ENCODE results near the gene KCNQ5.

The KCNQ5 gene

DNA sequence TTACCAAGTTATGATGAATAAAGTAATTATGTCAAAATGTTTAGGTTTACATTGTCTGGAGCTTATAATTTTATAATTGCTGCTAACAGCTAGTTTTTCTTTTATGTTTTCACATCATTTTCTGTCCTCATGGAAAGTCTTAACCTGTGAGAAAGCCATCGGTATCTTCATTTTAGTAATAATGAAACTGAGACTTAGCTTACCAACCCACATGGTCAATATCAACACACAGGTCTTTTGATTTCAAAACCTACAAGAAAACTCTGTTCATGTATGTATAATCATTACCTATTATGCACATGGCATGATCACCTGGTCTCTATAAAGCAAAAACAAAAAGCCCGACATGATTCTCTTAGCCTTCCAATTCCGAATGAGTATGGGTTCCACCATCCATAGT lies 61.9 kb downstream of the KCNQ5 start:
- no peak for DNase-seq

GRCh38 chr6:72689107-72689954 lies 67.5 kb downstream of the KCNQ5 start:
- DNase-seq, result no peak

DNA sequence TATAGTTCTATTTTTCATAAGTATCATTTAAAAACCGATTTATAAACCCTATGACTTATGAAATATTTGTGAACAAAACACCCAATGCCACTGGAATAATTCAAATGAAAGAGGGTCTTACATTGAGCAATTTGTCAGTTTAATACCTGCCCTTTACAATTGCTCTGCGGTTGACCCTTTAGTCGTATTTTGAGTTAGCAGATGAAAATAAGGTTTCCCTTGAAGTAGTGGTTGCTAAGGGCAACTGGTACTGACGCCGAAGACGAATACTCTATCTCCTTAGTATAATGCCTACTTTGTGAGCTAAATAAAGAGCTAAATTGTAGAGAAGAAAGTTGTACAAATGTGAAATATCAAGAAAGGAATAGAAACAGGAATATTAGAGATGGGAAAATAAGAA lies 69.4 kb downstream of the KCNQ5 start:
- DNase-seq, result no peak

DNA sequence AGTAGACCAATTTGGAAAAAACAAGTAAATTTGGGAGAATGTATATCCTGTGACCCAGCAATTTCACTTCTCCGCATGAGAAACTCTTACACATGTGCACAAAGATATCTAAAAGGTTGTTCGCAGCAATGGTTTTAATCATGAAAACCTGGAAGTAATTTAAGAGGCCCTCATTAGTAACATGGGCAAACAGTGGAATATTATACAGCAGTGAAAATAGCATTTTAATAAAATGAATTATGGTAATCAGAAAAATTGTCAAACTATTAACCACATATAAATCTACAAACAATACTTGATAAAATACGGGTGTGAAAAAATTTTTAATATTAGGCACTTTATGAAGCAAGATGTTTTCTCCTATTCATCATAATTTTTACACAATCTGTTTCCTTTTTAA lies 74.2 kb downstream of the KCNQ5 start:
- no peak for DNase-seq

DNA sequence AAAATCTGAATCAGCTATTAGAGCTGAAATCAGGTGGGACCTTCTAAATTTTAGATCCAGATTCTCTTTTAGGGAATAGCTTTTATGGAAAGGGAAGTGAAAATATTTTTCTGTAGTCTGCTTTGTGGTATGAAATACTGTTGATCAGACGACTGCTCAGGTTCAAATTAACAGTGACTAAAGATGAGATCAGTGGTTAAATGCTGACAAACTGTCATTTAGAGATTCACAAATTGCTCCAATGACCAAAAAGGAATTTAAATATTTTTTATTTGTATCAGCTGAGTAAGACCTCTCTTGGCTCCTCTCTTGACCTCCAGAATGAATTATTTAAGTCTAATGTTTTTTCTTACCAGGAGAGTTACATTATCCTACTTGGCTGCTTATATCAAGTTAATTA lies 77.3 kb downstream of the KCNQ5 start:
- no peak for DNase-seq

- no peak for DNase-seq
Measured at GRCh38 chr6:72702421-72702820, 80.6 kb downstream of the KCNQ5 start.

GRCh38 chr6:72703093-72703492 lies 81.2 kb downstream of the KCNQ5 start:
- no peak for DNase-seq

DNA sequence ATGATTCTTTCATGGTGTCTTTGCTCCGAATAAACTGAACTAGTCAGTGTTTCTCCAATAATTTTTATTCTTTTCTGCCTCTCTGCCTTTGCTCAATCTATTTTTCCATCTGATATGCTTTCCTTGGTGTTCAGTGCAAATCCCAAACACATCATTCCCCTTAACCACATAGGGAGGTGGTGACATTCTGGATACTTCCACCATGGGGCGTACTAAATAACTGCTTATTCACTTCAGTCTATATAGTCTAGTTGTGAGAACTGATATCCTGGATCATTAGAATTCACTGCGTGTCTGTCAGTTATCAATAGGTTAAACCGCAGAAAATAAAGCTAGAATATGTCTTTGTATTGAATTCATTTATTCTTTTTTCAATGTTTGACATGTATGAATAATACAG lies 83.1 kb downstream of the KCNQ5 start:
- DNase-seq, result no peak

DNA sequence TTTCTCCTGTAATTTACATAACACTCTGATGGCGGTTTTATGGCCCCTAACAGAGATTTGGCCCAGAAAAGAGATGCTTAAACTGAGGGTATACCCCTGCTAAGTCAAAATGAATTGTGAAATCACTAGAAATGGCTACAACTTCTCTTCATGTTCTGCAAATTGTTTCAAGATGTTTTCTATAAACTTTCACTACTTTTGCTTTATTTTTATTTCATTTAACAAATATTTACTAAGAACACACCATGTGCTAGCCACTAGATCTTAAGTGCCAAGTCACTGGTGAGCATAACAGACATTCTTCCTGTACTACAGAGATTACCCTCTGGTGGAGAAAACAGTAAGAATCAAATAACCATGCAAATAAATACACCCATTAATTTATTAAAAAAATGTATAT lies 87.6 kb downstream of the KCNQ5 start:
- DNase-seq, result no peak

GRCh38 chr6:72711731-72712130 lies 89.9 kb downstream of the KCNQ5 start:
- DNase-seq, result no peak

GRCh38 chr6:72712910-72713309 lies 91.0 kb downstream of the KCNQ5 start:
- no peak for DNase-seq

GRCh38 chr6:72715119-72715518 lies 93.3 kb downstream of the KCNQ5 start:
- DNase-seq, result no peak

DNA sequence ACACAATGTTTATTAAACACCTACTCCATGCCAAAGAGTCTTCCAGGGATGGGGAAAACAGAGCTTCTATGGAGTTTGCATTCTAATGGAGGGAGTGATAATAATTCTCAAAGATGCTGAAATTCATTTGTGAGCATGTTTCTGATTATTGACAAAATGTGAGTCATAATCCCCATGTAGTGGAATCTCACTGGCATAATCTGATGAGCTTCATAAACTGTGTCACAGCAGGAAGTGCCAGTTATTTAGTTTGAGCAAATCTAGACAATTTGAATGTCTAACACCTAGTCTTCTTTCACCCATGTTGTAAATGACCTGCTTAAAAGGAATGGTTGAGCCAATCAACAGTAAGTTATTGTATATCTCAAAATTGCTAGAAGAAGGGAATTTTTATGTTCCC lies 95.1 kb downstream of the KCNQ5 start:
- DNase-seq, result no peak

DNA sequence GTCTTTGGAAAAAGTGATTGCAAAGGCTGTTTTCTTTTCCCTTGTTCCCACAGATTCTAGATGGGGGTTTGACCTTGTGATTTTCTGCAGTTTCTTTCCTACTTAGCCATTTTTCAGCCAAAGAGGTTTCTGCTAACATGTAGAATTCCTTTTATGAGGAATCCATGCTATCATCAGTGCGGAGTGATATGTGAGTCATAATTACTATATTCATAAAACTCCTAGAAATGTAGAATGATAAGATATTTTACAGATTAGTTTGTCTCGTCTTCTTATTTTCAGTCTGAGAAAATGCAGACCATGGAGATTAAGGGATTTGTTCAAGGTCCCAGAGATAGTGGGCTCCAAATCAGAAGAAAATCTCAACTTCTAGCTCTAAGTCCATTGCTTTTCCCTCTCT lies 98.6 kb downstream of the KCNQ5 start:
- no peak for DNase-seq

DNA sequence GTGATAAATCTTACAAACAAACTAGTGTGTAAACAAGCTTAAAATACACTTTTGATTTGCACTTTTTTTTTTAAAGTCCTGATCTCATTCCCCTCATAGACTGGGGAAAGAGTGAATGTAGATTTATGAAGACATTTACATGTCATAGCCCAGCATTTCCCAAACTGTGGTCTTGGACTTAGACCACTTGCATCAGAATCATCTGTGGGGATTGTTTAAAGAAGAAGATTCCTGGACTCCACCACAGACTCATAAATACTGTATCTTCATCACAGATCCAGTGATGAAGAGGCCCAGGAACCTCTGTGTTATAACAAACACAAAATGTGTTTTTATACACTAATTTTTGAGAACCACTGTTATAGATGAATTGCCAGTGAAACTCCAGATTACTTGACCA lies 99.5 kb downstream of the KCNQ5 start:
- DNase-seq, result no peak

DNA sequence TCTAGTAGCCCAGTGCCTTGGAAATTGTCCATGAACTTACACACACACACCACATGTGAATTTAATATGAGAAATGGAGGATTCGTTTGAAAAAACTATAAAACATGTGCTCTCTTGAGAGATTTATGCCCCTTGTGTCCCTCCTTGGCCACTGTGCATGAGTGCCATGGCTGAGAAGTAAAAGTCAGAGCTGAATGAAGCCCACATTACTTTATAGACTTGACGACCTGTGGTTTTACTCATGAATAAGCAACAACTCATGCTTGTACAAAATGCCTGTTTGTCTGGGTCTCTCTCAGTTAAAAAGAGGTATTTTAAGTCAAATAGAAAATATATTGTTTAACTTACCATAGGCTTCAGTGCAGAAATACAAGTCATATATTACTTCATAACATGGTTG lies 102.7 kb downstream of the KCNQ5 start:
- no peak for DNase-seq

DNA sequence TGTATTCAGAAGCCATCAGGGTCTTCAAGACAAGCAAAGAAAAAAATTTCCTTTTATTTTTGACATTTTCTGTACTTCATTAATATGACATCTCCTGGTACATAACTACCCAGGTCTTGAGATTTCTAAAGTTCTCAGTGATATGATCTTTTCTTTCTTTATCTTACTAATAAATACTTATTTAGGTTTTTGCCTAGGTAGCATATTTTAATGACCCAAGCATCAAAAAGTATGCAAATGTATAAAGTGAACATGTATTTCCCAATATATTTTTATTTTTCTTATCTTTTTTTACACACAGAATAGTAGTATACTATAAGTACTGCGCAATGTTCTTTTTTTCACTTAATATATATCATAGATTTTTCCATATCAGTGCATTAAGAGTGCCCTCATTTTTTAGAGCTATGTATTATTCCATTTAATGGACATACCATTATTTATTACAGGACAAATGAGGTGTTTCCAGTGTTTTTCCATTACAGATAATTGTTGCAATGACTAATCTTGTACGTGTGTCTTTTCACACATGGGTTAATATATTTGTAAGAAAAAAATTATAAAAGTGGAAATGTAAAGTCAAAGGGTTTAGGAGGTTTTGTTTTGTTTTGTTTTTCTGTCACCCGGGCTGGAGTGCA lies 107.0 kb downstream of the KCNQ5 start:
- DNase-seq, result no peak

- no peak for DNase-seq
Measured at GRCh38 chr6:72733045-72733444, 111.2 kb downstream of the KCNQ5 start.

- DNase-seq, result no peak
Measured at GRCh38 chr6:72738091-72738490, 116.2 kb downstream of the KCNQ5 start.

DNA sequence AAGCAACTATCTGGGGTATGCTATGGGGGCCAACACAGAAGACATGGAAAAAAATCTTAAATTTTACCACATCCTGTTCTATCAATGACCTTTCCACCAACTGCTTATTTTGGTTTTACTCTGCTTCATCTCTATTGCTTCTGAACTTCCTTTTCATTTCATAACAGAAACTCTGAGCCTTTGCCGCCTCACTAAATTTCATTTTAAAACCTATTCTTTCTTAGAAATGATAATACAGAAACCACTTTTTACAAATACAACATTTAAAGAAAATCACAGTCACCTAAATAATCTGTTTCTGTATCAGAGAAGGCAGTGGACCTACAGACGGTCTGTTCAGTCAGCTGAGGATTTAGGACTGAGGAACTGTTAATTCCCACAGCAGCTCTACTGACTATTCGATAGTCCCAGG lies 117.5 kb downstream of the KCNQ5 start:
- no peak for DNase-seq

- no peak for DNase-seq
Measured at GRCh38 chr6:72740135-72740534, 118.3 kb downstream of the KCNQ5 start.

- DNase-seq, result no peak
Measured at GRCh38 chr6:72741083-72741482, 119.2 kb downstream of the KCNQ5 start.

DNA sequence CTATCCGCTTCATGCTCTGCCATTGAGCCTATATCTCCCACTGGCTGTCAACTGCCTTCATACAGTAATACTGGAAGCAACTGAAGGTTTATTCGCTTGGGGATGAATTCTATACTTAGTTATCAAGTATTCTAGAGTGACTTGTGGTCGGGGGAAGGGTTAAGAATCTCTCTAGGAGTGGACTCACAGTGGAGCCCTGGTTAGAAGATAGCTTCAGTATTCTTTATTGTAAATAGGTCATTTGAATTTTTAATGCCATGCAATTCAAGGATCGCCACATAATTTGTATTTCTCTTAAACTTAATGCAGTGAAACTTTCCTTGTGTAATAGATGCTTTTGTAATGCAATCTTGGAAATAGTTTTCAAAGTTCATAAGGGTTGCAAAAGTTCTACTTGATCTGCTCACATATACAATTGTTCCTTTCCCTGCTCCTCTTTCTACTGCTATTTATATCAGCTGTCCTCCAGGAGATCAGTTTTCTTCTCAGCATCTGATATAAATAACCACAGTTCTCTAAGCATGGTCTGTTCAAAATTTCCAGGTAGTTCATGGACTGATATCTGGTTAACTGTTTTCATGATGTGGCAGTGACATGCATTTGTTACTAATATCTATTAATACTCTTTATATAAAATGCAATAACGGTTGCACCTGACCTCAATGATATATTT lies 120.3 kb downstream of the KCNQ5 start:
- DNase-seq, result no peak

GRCh38 chr6:72746276-72746675 lies 124.4 kb downstream of the KCNQ5 start:
- no peak for DNase-seq
